Limb (tissue), 2 donors: ENCODE results near the gene MLLT1.

Source experiments
- DNase-seq, 2 donors: peaks; one replicate each; pipeline ENCODE4 v3.0.0-alpha.2; 2016; ENCODE audit errors: extremely low spot score in 2 of 2

MLLT1 gene

DNA sequence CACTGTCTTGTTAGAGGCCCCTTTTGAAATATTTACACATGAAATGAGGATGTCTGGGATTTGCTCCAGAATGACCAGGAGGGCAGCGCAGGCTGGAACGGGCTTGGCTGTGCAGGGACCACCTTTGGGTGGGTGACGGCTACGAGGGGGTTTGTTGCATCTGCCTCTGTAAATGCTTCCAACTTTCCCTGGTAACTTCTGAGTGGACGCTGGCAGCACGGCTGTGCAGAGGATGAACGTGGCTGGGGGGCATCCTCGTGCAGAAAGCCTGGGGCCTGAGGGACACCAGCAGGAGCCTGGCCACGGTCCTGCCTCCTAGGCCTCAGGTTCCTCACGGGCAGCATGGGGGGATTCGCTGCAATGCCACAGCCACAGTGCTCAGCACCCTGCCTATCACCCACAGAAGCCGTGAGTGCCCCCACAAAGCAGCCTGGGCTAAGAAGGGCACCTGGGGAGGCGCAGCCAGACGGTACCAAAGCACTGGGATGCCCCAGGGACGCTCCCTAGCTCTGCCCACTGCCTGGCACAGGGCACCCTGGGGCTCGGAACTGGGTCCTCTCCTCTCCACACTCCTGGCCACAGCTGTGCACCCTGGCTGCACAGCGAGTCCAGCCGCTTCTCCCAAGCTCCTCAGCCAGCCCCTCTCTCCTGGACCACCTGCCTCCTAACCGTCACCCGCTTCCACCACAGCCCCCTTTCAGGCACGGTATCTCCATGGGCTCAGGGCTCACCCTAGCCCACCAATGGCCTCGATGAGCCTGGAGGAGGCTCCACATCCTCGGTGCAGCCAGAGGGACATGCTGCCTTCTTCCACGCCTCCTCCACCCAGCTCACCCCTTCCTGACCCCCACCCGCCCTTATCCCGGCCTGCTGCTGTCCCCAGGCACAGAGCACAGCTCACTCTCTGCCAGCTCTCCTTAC is 44.5 kb downstream of the MLLT1 start:
- no peak for DNase-seq

DNA sequence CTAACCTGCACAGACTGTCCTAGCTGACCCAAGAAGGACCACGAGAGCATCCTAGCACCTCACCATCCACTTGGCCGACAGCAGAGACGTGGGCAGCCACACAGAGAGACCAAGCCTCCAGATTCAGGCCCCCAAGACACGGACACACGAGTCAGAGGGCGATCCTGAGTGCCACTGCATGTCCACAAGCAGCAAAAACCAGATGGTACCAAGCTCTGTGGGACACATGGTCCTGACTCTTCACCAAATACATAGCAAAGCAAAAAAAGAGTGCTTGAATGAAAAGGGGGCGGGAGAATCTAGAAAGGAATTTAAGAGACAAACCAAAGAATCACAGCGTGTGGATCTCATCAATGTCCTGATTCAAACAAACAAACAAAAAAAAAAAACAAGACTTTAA is 45.2 kb downstream of the MLLT1 start:
- DNase-seq, result no peak

DNA sequence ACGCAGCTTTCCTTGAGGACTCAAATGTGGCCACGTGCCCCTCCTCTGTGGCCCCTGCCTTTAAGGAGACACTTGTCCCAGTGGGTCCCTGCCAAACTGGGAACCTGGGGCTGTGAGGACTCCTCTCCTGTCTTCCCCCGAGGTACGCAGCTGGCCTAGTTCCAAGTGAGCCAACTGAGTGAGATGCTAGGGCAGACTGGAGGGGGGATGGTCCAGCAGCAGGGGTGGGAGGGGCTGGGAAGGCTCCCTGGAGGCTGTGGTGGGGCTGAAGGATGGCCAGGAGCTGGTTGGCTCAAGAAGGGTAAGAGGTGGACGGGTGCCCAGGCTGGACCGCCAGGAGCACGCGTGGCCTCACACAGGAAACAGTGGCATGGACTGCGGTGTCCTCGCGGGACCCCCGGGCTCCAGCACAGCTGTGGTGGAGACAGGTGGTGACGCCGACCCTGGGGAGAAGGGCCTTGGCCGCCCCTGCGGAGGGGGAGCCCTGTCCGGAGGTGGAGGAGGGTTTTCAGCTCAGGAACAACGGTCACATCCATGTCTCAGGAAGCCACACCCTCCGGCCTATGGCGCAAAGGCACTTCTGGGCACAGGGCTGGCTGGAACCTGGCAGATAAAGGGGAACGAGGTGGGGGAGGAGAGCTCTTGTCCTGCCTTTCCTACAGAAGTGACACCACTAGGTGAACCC is 45.8 kb downstream of the MLLT1 start:
- DNase-seq, result no peak

DNA sequence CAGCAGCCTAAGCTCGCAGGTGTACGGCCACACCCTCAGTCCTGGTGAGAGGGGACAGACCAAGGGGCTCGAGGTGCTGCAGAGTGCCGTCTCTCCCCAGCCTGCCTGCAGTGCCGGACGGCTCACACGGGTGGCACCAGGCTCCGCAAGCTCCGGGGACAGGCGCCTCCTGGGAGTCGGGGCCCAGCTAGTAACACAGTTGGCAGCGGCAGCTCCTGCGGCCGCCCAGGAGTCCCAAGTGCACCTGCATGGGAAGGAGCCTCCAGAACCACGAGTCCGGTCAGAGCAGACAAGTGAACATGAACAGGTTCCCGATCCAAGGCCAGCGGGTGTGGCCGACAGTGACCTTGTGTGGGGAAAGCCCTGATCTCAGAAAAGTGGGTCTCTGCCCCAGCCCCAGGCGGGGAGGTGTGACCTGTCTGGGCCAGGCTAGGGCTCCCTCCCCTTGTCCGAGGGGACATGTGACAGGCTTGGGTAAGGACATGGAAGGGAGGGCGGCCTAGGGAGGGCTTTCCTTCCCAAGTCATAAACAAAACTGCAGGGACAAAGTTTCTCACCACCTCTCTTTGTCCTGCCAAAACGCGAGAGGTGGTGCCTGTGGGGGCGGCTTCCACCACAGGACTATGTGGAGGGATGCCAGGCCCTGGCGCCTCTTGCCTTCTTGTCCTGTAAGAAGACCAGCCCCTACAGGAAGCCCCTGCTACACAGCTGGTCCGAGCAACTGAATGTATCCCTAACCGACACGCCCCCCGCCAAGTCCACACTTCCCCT is 46.5 kb downstream of the MLLT1 start:
- no peak for DNase-seq

- no peak for DNase-seq
Measured at GRCh38 chr19:6232601-6233055, 47.1 kb downstream of the MLLT1 start.

DNA sequence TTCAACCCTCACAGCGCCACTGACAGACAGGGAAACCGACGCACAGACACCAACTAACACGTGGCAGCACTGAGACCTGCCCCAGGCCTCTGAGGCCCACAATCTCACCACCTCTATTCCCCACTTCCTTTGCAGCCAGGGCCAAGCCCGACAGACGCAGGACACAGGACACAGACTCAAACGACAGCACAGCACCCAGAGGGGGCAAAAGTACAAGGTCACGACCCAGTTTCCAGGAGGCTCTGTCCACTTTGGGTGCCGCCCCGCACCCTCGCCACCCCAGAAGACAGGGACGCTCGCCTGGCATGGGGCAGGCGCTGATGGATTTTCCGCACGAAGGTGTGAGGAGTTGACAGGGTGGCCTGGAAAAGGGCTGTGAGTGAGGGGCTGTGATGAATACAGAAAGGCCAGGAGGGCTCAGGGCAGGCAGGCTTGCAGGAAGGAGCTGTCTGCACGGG is 48.8 kb downstream of the MLLT1 start:
- DNase-seq, result no peak

DNA sequence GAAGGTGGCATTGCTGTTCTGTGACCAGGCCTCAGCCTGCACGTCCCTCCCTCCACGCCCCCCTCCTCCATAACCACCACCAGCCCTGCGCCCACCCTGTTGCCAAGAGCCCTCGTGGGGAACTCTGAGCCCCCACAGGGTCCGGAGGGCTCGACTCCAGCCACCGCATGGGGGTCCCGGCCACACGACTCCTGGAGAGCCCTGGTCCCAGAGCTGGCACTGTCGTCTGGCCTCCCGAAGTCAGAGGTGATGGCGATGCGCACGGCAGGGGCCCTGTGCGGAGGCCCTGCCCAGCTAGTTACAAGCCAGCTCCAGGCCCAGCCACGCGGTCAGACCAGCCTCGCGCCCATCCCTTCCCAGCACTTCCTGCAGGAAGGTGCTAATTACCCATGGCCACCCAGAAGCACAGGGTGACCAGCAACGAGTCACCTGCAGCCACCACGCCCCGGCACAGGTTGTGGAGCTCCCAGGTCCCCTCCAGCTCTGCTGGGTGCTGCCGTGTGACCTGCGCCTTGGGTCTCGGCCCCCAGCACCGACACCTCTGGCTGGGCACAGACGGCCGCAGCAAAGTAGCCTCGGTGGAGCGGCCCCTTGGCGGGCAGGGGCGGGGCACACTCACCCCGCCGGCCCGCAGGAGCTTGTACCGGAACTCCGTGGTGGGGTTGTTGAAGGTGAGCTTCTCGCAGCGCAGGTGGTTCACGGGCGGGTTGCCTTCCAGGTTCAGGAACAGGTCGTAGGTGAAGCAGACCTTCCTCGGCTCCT is 49.6 kb downstream of the MLLT1 start:
- no peak for DNase-seq

GRCh38 chr19:6229216-6229913 is 50.4 kb downstream of the MLLT1 start:
- no peak for DNase-seq

DNA sequence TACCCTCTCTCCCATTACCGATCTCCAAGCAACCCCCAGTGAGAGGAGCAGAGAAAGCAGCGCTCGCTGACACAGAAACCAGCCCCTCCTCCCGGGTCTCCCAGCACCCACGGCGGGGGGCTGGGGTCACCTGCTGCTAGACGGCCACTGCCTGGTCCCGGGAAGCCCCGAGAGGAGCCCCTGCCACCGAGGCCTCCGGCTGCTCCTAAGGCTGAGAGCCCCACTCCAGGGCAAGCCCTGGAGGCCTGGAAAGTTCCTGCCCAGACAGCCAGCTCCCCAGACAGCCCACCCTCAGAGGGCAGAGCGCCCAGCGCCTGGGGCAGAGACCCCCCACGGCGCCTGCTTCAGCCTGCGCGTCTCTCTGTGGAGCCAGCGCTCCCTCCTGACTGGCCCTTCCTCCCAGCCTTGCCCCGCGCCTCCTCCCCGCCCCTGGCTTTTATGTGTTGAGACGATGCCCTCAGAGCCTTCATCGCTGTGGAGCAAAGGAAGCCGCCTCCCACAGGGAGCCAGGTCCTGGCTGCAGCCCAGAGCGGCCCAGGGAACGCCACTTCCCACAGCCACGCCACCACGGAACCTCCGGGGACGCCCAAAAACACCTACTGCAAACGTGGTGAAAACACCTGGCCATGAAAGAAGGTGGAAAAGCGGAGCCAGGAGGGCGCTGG is 51.1 kb downstream of the MLLT1 start:
- no peak for DNase-seq

- no peak for DNase-seq
Measured at GRCh38 chr19:6227936-6228325, 51.8 kb downstream of the MLLT1 start.

- DNase-seq, result no peak
Measured at GRCh38 chr19:6227156-6227935, 52.4 kb downstream of the MLLT1 start.

GRCh38 chr19:6226444-6227155 is 53.2 kb downstream of the MLLT1 start:
- DNase-seq, result no peak

- no peak for DNase-seq
Measured at GRCh38 chr19:6226012-6226411, 53.8 kb downstream of the MLLT1 start.

- no peak for DNase-seq
Measured at GRCh38 chr19:6225232-6225865, 54.4 kb downstream of the MLLT1 start.

DNA sequence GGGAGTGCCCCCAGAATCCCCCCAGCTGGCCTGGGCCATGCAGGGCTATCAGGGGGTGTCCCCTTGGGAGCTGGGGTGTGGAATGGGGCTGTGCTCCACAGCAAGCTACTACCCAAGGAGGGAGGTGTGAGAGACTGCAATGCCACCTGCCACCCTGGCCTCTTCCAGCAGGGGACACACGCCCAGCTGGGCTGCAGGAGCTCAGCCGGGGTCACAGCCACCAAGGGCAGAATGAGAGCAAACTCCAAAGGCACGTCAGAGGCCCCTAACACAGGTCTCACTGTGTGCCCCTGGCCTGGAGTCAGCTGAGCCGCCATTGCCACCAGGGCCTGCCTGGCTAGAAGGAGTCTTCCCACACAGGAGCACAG is 55.5 kb downstream of the MLLT1 start:
- DNase-seq, result no peak

DNA sequence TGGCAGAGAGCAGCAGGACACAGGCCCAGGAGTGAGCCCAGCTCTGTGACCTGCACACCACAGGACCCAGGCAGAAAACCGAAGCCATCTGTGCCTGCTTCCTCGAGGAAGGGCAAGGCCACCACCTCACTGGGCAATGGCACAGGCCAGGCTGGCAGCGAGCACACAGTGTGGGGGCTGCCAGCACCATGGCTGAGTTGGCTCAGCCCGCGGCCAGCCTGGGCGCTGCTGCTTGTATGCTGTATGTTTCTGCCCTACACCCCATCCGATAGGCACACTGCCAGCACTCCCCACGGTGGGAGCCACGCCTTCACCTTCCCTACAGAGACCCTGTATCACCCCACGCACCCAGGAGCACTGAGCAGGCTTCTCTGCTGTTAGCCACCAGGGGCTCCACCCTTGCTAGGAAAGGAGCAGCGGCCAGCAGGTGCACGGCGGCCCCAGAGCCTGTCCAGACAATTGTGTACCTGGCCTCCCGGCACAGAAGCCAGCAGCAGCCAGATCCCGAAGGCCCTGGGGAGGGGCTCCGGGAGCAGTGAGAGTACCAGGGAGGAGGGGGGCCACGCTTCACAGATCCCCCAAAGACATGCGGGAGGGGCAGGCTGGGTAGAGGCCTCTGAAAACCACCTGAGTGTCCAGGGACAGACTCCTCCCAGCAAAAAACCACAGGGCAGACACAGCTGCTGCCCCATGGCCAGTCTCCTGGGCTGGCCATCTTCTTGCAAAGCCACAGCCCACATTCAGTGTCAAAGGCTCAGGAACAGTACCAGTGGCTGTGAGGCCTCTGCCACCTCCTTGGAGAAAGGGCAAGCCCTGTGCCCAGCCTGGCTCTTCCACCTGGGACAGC is 56.1 kb downstream of the MLLT1 start:
- DNase-seq, result no peak

DNA sequence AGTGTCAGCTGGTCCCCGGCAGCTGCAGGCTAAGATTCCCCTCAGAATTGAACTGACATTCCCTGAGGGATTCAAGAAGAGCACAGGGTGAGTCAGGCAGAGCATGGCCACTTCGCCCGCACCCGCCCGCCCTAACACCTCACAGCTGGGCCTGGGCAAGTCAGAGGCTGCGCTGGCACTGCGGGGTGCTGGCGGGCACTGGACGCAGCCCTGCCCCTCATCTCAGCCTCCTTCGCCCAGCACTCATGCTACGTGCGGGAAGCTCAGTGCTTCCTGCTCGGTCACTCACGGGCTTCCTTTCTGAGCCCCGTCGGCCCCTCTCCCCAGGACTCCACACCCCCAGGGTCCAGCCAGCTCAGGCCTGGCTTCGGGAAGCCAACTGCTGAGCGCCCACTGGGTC is 56.9 kb downstream of the MLLT1 start:
- DNase-seq, result no peak
